ENCODE measurements around the gene P4HA2.

P4HA2 gene

DNA sequence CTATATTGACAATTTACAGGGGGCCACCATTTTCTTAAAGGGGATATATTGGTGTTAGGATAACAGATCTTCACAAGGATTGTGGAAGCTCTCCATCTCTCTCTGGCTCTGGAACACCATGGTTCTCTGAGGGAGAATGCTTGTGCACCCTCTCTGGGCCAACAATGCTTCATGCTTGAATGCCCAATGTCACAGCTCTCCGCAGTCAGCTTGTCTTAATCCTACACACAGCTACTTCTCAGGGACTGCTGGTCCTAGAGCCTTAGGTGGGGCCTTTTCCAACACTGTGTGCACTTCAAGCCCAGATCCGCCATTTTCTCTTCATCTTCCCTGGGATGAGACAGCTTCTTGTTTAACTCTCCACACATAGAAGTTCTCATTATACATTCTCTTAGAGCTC lies 22.9 kb upstream of the P4HA2 start:
- no peak overlapping the region for H3K4me3 ChIP-seq (ENCODE audit: control insufficient read depth, low read depth, low read length)
- DNase-seq (ENCODE audit: low read depth): no peak
- TF ChIP-seq, protein P1, sequence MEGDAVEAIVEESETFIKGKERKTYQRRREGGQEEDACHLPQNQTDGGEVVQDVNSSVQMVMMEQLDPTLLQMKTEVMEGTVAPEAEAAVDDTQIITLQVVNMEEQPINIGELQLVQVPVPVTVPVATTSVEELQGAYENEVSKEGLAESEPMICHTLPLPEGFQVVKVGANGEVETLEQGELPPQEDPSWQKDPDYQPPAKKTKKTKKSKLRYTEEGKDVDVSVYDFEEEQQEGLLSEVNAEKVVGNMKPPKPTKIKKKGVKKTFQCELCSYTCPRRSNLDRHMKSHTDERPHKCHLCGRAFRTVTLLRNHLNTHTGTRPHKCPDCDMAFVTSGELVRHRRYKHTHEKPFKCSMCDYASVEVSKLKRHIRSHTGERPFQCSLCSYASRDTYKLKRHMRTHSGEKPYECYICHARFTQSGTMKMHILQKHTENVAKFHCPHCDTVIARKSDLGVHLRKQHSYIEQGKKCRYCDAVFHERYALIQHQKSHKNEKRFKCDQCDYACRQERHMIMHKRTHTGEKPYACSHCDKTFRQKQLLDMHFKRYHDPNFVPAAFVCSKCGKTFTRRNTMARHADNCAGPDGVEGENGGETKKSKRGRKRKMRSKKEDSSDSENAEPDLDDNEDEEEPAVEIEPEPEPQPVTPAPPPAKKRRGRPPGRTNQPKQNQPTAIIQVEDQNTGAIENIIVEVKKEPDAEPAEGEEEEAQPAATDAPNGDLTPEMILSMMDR (IDR thresholded peaks at IDR 0.05; ENCODE audit: control insufficient read depth, insufficient read depth, low read depth, low read length, missing control alignments): no peak

- TF ChIP-seq, protein P1 (IDR thresholded peaks at IDR 0.05; ENCODE audit: control insufficient read depth, insufficient read depth, low read depth, low read length, missing control alignments): no peak
- DNase-seq (ENCODE audit: low read depth): no peak
- H3K4me3 ChIP-seq (ENCODE audit: control insufficient read depth, low read depth, low read length): no peak overlapping the region
These were observed 19.2 kb upstream of the P4HA2 start for GRCh38 chr5:132246806-132247205.

GRCh38 chr5:132245593-132245992 lies 17.9 kb upstream of the P4HA2 start:
- no peak overlapping the region for H3K4me3 ChIP-seq (ENCODE audit: control insufficient read depth, low read depth, low read length)
- TF ChIP-seq, protein P1 (IDR thresholded peaks at IDR 0.05; ENCODE audit: control insufficient read depth, insufficient read depth, low read depth, low read length, missing control alignments): no peak
- DNase-seq (ENCODE audit: low read depth): no peak

DNA sequence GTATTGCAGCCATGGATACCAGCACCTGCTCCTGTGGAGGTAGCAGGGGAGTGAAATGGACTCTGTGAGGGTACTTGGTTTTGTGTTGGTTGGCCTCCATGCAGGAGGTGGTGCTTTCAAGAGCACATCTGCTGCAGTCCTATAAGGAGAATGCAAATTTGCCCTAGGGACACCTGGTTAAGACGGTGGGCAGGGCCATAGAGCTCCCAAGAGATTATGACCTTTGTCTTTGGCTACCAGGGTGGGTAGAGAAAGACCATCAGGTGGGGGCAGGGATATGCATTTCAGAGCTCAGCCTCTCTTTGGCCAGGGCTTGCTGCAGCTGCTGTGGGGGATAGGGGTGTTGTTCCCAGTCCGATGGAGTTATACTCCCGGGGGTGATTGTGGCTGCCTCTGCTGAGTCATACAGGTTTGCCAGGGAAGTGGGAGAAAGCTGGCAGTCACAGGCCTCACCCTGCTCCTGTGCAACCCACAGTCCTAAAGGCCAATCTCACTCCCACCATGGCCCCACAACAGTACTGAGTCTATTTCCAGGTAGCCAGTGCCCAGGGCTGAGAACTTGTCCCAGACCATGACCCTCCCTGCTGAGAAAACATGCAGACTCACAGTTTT lies 15.8 kb upstream of the P4HA2 start:
- TF ChIP-seq, protein P1 (IDR thresholded peaks at IDR 0.05; ENCODE audit: control insufficient read depth, insufficient read depth, low read depth, low read length, missing control alignments): no peak
- no peak for DNase-seq (ENCODE audit: low read depth)
- H3K4me3 ChIP-seq (ENCODE audit: control insufficient read depth, low read depth, low read length): no peak overlapping the region

- DNase-seq (ENCODE audit: low read depth): no peak
- TF ChIP-seq, protein P1 (IDR thresholded peaks at IDR 0.05; ENCODE audit: control insufficient read depth, insufficient read depth, low read depth, low read length, missing control alignments): no peak
- H3K4me3 ChIP-seq (ENCODE audit: control insufficient read depth, low read depth, low read length): no peak overlapping the region
These were observed 12.1 kb upstream of the P4HA2 start for GRCh38 chr5:132239776-132240175.

DNA sequence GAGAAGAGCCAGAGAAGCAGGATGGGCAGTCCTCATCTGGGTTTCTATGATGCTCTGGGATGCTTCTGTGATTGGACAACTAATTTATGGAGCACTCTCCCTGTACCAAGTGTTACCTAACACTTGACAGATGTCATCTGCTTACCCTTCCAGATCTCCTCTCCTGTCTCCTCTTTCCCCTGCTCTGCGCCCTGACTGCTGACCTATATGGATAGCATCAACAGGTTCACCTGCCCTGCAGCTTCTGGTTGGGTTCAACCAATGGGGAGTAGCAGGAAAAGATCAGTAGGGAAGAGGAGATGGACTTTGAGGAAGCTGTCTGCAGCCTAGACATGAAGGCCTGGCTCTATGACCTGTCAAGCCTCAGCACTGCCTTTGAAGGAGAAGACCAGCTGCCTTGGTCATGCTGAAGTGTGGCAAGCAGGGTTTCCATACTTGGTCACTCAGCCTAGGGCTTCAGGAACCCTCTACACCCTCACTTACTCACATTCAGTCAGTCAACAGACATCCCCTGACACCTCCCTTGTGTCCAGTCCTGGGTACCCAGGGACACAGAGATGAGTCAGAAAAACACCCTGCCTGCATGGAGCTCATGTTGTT lies 11.3 kb upstream of the P4HA2 start:
- no peak for DNase-seq (ENCODE audit: low read depth)
- TF ChIP-seq, protein P1 (IDR thresholded peaks at IDR 0.05; ENCODE audit: control insufficient read depth, insufficient read depth, low read depth, low read length, missing control alignments): no peak
- H3K4me3 ChIP-seq (ENCODE audit: control insufficient read depth, low read depth, low read length): no peak overlapping the region

Data from AG09309 (cell line).